Heart right ventricle (tissue), 16 donors: ENCODE measurements around the gene ABO. TPM values are rescaled to one million over a fixed set of nuclear protein-coding genes. Genes with fewer than 3 reads are reported as not detected.
"Not testable (repeated sequence)": the region's sequence is repeated elsewhere in the genome, so short reads cannot be mapped to it uniquely, and the experiment has no call there.

ENCODE experiments used
- ATAC-seq, 8 donors: fragments of 200-7000 bp; cut with Tn5 transposase; one replicate each; pipeline ENCODE4 v1.9.1; 2020; ENCODE audit warnings: mild to moderate bottlenecking in 8 of 8, moderate library complexity in 8 of 8, moderate number of reproducible peaks in 1 of 8
- DNase-seq, 2 donors: peaks; one replicate each; pipeline ENCODE4 v3.0.0-alpha.2; 2020
- H3K27ac ChIP-seq, 10 donors: fragments of 200-600 bp; sonication (generic) in 2 of 10; one replicate each; pipeline versions ENCODE4 v1.5.0 to v1.8.0; 2020 to 2022; ENCODE audit warnings: mild to moderate bottlenecking in 3 of 10
- H3K27me3 ChIP-seq, 7 donors: fragments of 200-600 bp; one replicate each; pipeline ENCODE4 v1.8.0; 2021 to 2022; ENCODE audit warnings: mild to moderate bottlenecking in 2 of 7
- H3K36me3 ChIP-seq, 9 donors: fragments of 200-600 bp; sonication (generic) in 1 of 9; one replicate each; pipeline versions ENCODE4 v1.5.0 to v1.8.0; 2020 to 2022; ENCODE audit warnings: mild to moderate bottlenecking in 2 of 9
- H3K4me1 ChIP-seq, 9 donors: fragments of 200-600 bp; sonication (generic) in 1 of 9; one replicate each; pipeline versions ENCODE4 v1.5.0 to v1.8.0; 2020 to 2022; ENCODE audit warnings: mild to moderate bottlenecking in 4 of 9
- H3K4me3 ChIP-seq, 10 donors: fragments of 200-600 bp; sonication (generic) in 2 of 10; one replicate each; pipeline versions ENCODE4 v1.5.0 to v1.8.0; 2020 to 2022; ENCODE audit warnings: mild to moderate bottlenecking in 7 of 10, moderate library complexity in 2 of 10
- H3K9me3 ChIP-seq, 11 donors: fragments of 200-600 bp in 10 of 11; sonication (generic) in 2 of 11; one replicate each; pipeline versions ENCODE4 v1.5.0 to v1.8.0; 2013 to 2022; ENCODE audit warnings: mild to moderate bottlenecking in 2 of 11, control low read depth in 1 of 11, moderate library complexity in 1 of 11
- WGBS, 2 donors: extraction: QIAGEN DNeasy Blood & Tissue Kit; methylation state at CpG; one replicate each; pipeline ENCODE4 v1.1.7; 2013; ENCODE audit warnings: inconsistent platforms in 1 of 2; 5-methylcytosine and 5-hydroxymethylcytosine counted together
- intact Hi-C, 10 donors: fragments of 100-400 bp; cut with DNase I; formaldehyde crosslinking; loops; one replicate each; pipeline versions ENCODE4 v1.11.1 to v1.14.2; 2022
- polyA plus RNA-seq, 2 donors: library from polyadenylated mRNA; stranded (reverse); fragments of 200-250 nt; gene quantifications; one replicate each; pipeline ENCODE4 v1.2.3, GENCODE V29; 2013
- total RNA-seq, 10 donors: library from RNA; stranded (reverse); fragmentation: NEBNext Ultra II Directional in 3 of 10; extraction: Animal tissue kit (Norgen Biotek cat#: 25700) in 3 of 10; gene quantifications; one replicate each; pipeline versions ENCODE4 v1.2.1 to v1.2.4, GENCODE V29; 2021 to 2023
- TF ChIP-seq, protein P1 (sequence below), 9 donors: fragments of 200-600 bp; sonication (generic) in 2 of 9; IDR thresholded peaks; one replicate each; pipeline versions ENCODE4 v1.5.0 to v1.8.0; 2021 to 2022; ENCODE audit warnings: antibody characterized with exemption in 9 of 9, mild to moderate bottlenecking in 5 of 9, moderate library complexity in 1 of 9
- donor health status: Arrhythmogenic right ventricular cardiomyopathy.
- donor health status: ischemic (EF 13 %, LVEDD 7.1; RV severe dilation, severe dysfunction).
- donor health status: healthy with polysubstance abuse.
- donor health status: DM: no; HTN: yes; CAD: no.
- donor health status: DM: no; HTN: no; CAD: no.
- donor health status: ischemic (EF 25% LVEDD 6.9; RV normal size, moderate dysfunction).
- donor health status: ischemic (EF 25% LVEDD 5.7; RV mildly dilated, moderate dysfunction).
- donor health status: healthy.
- donor health status: DM: yes; HTN: yes; CAD: no.
- donor health status: Ischemic cardiomyopathy.
- donor health status: ischemic (EF 35%, LVEDD 5.7; RV mildly dilated, moderate dysfunction).
- donor health status: nonischemic (EF 11% LVEDD 7.7; RV severe dilation, severe dysfunction).
- donor health status: DM: yes; HTN: yes; CAD: no.
- donor health status: PGD.
- donor health status: ischemic (EF 29% LVEDD 5.4; RV normal size, mild dysfunction).
- donor health status: nonischemic (EF 23%, LVEDD 6.1; RV moderate dilation, normal function).

ABO gene
- total and polyA plus RNA-seq, 12 donors = 0.25 to 2.9 (median 1.6) TPM

DNA sequence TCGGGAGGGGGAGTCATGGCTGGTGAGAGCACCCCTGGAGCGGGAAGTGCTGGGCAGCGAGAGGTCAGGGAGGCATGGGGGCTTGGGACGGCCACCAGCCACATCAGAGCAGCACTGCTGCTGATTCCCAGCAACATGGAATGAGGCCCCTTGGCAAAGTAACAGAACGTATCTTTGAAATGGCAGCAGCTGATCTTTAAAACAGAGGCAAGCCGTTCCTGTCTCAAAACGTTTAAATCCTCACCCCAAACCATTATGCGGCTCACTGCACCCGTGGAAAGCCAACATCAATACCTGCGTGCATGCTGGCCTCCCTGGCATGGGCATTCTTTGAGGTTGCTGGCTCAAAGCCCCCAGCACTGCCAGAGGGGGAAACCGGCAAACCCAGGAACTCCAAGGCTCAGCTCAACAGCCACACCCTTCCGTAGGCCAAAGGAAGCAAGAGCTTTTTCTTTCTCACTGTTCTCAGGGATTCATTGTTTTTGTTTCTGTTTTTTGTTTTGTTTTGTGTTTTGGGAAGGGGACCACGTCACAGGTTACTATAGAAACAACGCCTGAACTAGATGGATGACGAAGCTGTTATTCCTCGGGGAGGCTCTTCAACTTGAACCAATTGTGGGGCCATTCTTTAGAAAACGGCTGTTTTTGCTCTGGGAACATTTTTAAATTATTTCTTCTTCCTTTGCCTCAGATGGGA is 37.8 kb downstream of the ABO start:
- WGBS, 2 donors = 42 to 54% methylated on average over 17 of the region's 17 CpGs
- Histone ChIP-seq H3K27me3 (peaks cover 0 to under 1% (median 0%) of the 10 kb centered on the region in 7 donors), H3K36me3 (no peaks in the 10 kb centered on the region), H3K4me3 (peak overlapping the region in 6 of 10 donors; percentile 7 to 47 (median 30)), H3K9me3 (no peaks in the 10 kb centered on the region), H3K4me1 (peaks cover 15 to 44% (median 26%) of the 10 kb centered on the region in 9 donors), H3K27ac (peak overlapping the region; percentile 81 to 96 (median 90))
- intact Hi-C loops = loop anchor here in 2 of 10 donors (2.0 to 5.0 kb wide), 2 partner anchors 38 to 50 kb away; partner anchors contain the start of gene ABO (in 1 of the 2)
- DNase-seq (peak in 1 of 2 donors; percentile 84), ATAC-seq (peak; percentile 16 to 72 (median 63))
- TF ChIP-seq, protein P1, sequence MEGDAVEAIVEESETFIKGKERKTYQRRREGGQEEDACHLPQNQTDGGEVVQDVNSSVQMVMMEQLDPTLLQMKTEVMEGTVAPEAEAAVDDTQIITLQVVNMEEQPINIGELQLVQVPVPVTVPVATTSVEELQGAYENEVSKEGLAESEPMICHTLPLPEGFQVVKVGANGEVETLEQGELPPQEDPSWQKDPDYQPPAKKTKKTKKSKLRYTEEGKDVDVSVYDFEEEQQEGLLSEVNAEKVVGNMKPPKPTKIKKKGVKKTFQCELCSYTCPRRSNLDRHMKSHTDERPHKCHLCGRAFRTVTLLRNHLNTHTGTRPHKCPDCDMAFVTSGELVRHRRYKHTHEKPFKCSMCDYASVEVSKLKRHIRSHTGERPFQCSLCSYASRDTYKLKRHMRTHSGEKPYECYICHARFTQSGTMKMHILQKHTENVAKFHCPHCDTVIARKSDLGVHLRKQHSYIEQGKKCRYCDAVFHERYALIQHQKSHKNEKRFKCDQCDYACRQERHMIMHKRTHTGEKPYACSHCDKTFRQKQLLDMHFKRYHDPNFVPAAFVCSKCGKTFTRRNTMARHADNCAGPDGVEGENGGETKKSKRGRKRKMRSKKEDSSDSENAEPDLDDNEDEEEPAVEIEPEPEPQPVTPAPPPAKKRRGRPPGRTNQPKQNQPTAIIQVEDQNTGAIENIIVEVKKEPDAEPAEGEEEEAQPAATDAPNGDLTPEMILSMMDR (IDR thresholded peaks at IDR 0.05) = no peak

- peak overlapping the region; percentile 81 to 96 (median 90) for H3K27ac ChIP-seq
- peak overlapping the region in 5 of 10 donors; percentile 7 to 47 (median 15) for H3K4me3 ChIP-seq
- H3K9me3 ChIP-seq, H3K27me3 ChIP-seq, DNase-seq, ATAC-seq, H3K36me3 ChIP-seq: not testable (repeated sequence)
- 69 to 71% methylated on average over 19 of the region's 19 CpGs for WGBS, 2 donors
- peaks cover 15 to 44% (median 26%) of the 10 kb centered on the region in 9 donors for H3K4me1 ChIP-seq
- intact Hi-C loops = loop anchor here in 2 of 10 donors (2.0 to 5.0 kb wide), 2 partner anchors 38 to 49 kb away; partner anchors contain the start of gene ABO (in 1 of the 2)
These were observed 38.5 kb downstream of the ABO start for GRCh38 chr9:133236291-133237034.

GRCh38 chr9:133235549-133236222 is 39.3 kb downstream of the ABO start:
- DNase-seq = no peak
- H3K9me3 ChIP-seq = no peaks in the 10 kb centered on the region
- H3K4me1 ChIP-seq = peaks cover 15 to 44% (median 26%) of the 10 kb centered on the region in 9 donors
- 84 to 86% methylated on average over 10 to 11 of the region's 11 CpGs for WGBS, 2 donors
- no peak for ATAC-seq
- peak overlapping the region in 6 of 10 donors; percentile 4 to 94 (median 84) for H3K27ac ChIP-seq
- no peak overlapping the region for H3K4me3 ChIP-seq
- H3K36me3 ChIP-seq = no peaks in the 10 kb centered on the region
- no peaks in the 10 kb centered on the region for H3K27me3 ChIP-seq
- intact Hi-C loops = loop anchor here in 2 of 10 donors (2.0 to 5.0 kb wide), 2 partner anchors 39 to 48 kb away; partner anchors contain the start of gene ABO (in 1 of the 2)
- TF ChIP-seq, protein P1 (IDR thresholded peaks at IDR 0.05) = no peak

DNA sequence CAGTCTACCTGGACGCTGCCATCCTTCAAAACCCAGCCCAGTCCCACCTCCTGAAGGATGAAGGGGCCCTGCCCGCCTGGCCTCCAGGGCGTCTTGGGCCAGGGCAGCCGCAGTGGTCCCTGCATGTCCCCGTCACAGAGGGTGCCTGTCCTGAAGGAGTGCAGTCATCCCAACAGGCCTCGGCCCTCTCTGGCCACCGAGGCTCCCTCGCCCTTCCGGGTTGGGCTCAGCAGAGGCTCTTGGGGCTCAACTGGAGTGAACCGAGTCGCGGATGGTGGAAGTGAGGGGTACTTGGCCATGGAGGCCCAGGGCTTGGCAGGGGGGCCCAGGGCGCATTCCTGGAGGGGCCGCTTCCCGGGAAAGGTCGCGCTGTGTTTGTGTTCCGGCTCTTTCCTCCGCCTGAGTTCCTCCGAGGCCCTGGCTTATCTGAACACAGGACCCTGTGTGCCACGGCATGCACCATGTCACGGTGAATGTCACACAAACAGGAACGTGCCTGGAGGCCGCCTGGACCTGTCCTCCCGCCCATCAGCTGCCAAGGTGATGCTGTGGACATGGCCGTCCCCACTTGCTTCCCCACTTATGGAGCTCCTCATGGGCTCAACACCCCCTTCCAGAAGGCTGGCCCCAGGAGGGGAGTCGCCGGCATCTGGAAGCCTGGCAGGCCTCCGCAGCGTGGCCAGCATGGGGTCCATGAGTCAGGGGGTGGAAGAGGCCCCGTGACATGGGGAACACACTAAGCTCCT is 40.3 kb downstream of the ABO start:
- 86 to 90% methylated on average over 29 to 31 of the region's 31 CpGs for WGBS, 2 donors
- H3K27me3 ChIP-seq = no peaks in the 10 kb centered on the region
- TF ChIP-seq, protein P1 (IDR thresholded peaks at IDR 0.05) = no peak
- intact Hi-C loops = loop anchor here in 1 of 10 donors (5.0 kb wide), 1 partner anchor 47 kb away; no protein-coding TSS in a partner anchor
- ATAC-seq (no peak), DNase-seq (no peak)
- no peaks in the 10 kb centered on the region for H3K9me3 ChIP-seq
- peak overlapping the region; percentile 28 to 94 (median 72) for H3K27ac ChIP-seq
- no peak overlapping the region for H3K4me3 ChIP-seq
- no peaks in the 10 kb centered on the region for H3K36me3 ChIP-seq
- peaks cover 15 to 43% (median 26%) of the 10 kb centered on the region in 9 donors for H3K4me1 ChIP-seq
